Esophagus squamous epithelium (tissue), 5 donors: ENCODE results near the gene RASSF1. TPM values are rescaled to one million over a fixed set of nuclear protein-coding genes. Genes with fewer than 3 reads are reported as not detected.

ENCODE experiments used
- DNase-seq: peaks from one replicate; lab custom pipeline; 2025; lab: John Stamatoyannopoulos, UW
- H3K27ac ChIP-seq, 4 donors: fragments of 200-600 bp; sonication (generic); one replicate each; pipeline ENCODE4 v1.5.1; 2016 to 2019; ENCODE audit warnings: mild to moderate bottlenecking in 1 of 4
- H3K27me3 ChIP-seq, 4 donors: fragments of 200-600 bp; sonication (generic); 1 replicate in 3 of 4; 2 replicates in 1 of 4; pipeline versions ENCODE4 v1.5.1 to v1.6.0; 2017 to 2021; ENCODE audit warnings: antibody characterized with exemption in 1 of 4
- H3K36me3 ChIP-seq, 3 donors: fragments of 200-600 bp; sonication (generic); one replicate each; pipeline ENCODE4 v1.5.1; 2016 to 2019
- H3K4me1 ChIP-seq, 3 donors: fragments of 200-600 bp; sonication (generic); one replicate each; pipeline ENCODE4 v1.5.1; 2017 to 2019
- H3K4me3 ChIP-seq, 4 donors: fragments of 200-600 bp; sonication (generic); 1 replicate in 3 of 4; 2 replicates in 1 of 4; pipeline ENCODE4 v1.5.1; 2016 to 2019; ENCODE audit warnings: mild to moderate bottlenecking in 2 of 4, moderate library complexity in 1 of 4
- H3K9me3 ChIP-seq, 3 donors: fragments of 200-600 bp; sonication (generic); one replicate each; pipeline ENCODE4 v1.5.1; 2016 to 2019
- POLR2A ChIP-seq, 4 donors: fragments of 450-650 bp; IDR thresholded peaks; one replicate each; pipeline ENCODE4 v1.6.1; 2017; ENCODE audit warnings: antibody characterized with exemption in 4 of 4, mild to moderate bottlenecking in 4 of 4, moderate library complexity in 3 of 4
- WGBS, 2 donors: methylation state at CpG; one replicate each; pipeline ENCODE4 v1.1.5; 2018; 5-methylcytosine and 5-hydroxymethylcytosine counted together
- intact Hi-C: fragments of 100-400 bp; cut with DNase I; formaldehyde crosslinking; loops from one replicate; pipeline ENCODE4 v1.15.0; 2022
- total RNA-seq, 4 donors: library from RNA; depleted of rRNA; stranded (reverse); fragments of >200 nt; gene quantifications; one replicate each; pipeline ENCODE4 v1.1.0, GENCODE V29; 2016
- TF ChIP-seq, protein P1 (sequence below), 6 experiments: fragments of 450-650 bp in 4 of 6; fragments of 200-600 bp in 2 of 6; sonication (generic) in 2 of 6; IDR thresholded peaks; one replicate each; pipeline ENCODE4 v1.5.1; 2016 to 2019; ENCODE audit warnings: antibody characterized with exemption in 6 of 6, mild to moderate bottlenecking in 4 of 6, moderate library complexity in 4 of 6
- donor health status: DM: yes; HTN: yes; CAD: no.

The RASSF1 gene
- total RNA-seq, 4 donors from 2014 or later, result 11.9 to 31.7 (median 24.9) TPM

DNA sequence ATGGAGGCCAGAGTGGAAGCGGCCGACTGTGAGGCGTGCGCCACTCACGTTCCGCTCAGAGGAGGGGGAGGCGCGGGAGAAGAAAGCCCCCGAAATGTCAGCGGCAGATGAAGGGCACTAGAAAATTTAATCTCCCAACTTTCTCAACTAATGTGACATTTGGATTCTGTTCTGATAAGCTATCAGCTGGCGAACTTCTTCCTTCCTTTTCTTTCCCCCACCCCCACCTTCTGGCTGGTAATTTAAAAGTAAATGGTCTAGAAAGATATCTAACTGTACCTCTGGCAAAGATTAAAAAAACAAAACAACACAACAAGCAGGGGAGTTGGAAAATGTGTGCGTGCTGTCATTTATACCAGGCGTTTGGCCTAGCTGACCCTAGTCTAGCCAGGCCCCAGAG lies 45.1 kb upstream of the RASSF1 start:
- no peak for TF ChIP-seq POLR2A (IDR thresholded peaks at IDR 0.05)
- TF ChIP-seq, protein P1, sequence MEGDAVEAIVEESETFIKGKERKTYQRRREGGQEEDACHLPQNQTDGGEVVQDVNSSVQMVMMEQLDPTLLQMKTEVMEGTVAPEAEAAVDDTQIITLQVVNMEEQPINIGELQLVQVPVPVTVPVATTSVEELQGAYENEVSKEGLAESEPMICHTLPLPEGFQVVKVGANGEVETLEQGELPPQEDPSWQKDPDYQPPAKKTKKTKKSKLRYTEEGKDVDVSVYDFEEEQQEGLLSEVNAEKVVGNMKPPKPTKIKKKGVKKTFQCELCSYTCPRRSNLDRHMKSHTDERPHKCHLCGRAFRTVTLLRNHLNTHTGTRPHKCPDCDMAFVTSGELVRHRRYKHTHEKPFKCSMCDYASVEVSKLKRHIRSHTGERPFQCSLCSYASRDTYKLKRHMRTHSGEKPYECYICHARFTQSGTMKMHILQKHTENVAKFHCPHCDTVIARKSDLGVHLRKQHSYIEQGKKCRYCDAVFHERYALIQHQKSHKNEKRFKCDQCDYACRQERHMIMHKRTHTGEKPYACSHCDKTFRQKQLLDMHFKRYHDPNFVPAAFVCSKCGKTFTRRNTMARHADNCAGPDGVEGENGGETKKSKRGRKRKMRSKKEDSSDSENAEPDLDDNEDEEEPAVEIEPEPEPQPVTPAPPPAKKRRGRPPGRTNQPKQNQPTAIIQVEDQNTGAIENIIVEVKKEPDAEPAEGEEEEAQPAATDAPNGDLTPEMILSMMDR (IDR thresholded peaks at IDR 0.05), result no peak
- Histone ChIP-seq H3K9me3 (no peaks in the 10 kb centered on the region), H3K4me3 (no peak overlapping the region), H3K27ac (no peak overlapping the region), H3K4me1 (peaks cover 2 to 6% (median 5%) of the 10 kb centered on the region in 3 donors), H3K36me3 (no peaks in the 10 kb centered on the region), H3K27me3 (no peaks in the 10 kb centered on the region)
- WGBS, 2 donors, result 84 to 90% methylated on average over 7 to 11 of the region's 13 CpGs
- intact Hi-C loops, result no loop called here
- no peak for DNase-seq

DNA sequence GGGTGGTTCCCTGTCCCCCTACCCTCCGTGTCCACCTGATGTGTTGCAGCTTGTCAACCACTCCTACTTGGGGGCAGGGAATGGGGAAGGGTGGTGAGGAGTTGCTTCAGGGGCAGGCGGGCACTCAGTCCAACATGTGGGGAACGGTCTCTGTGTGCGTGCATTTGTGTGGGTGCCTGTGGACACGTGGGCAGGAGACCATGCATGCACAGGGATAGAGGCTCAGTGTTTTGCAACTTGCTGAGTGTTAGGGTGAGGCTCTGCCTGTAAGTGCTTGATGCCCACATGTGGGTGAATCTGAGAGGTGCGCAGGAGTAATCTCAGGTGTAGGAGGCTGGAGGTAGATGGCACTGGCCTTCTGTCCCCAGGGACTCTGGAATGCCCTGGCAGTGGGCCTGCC lies 43.1 kb upstream of the RASSF1 start:
- Histone ChIP-seq H3K9me3 (no peaks in the 10 kb centered on the region), H3K4me3 (no peak overlapping the region), H3K27ac (no peak overlapping the region), H3K36me3 (no peaks in the 10 kb centered on the region), H3K4me1 (no peaks in the 10 kb centered on the region), H3K27me3 (no peaks in the 10 kb centered on the region)
- WGBS, 2 donors, result 57 to 61% methylated on average over 4 to 5 of the region's 6 CpGs
- TF ChIP-seq, protein P1 (IDR thresholded peaks at IDR 0.05), result no peak
- no peak for TF ChIP-seq POLR2A (IDR thresholded peaks at IDR 0.05)
- no peak for DNase-seq
- intact Hi-C loops, result no loop called here

DNA sequence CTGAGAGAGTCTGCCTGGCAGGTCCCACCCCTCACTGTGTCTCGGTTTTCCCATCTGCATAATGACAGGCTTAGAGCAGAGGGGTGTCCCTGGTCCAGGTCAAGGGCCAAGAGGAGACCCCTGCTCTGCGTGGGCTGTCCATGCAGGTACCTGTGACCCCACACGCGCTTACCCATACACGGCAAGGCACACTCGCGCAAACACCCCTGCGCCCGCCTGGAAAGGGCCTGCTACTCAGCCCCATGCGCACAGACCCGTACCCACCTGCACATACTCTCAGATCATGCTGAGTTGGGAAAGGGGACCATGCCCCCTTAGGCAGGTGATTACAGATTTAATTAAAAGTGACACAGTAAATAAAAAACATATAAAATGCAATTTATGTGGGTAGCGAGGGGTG lies 42.1 kb upstream of the RASSF1 start:
- no peak overlapping the region for H3K27ac ChIP-seq
- WGBS, 2 donors, result 75 to 90% methylated on average over 7 to 8 of the region's 12 CpGs
- no peak for DNase-seq
- intact Hi-C loops, result no loop called here
- H3K27me3 ChIP-seq, result no peaks in the 10 kb centered on the region
- H3K9me3 ChIP-seq, result no peaks in the 10 kb centered on the region
- no peaks in the 10 kb centered on the region for H3K4me1 ChIP-seq
- TF ChIP-seq, protein P1 (IDR thresholded peaks at IDR 0.05), result no peak
- no peak for TF ChIP-seq POLR2A (IDR thresholded peaks at IDR 0.05)
- no peaks in the 10 kb centered on the region for H3K36me3 ChIP-seq
- no peak overlapping the region for H3K4me3 ChIP-seq

DNA sequence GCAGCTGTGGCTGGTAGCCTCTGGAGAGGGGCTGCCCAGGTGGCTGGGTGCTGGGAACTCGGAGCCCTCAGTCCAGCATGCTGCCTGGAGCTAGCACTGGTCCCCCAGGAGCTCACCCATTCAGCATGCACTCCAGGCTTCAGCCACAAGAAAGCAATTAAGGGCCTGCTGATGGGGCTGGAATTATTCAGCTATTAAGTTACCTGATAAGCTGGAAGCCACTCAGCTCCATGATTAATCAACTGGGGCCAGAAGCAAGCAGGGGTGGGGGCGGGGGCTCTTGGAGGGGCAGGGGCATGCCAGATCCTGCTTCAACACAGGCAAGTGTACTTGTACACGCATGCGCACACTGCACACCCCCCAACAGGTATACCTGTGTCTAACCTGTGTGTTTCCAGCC lies 40.7 kb upstream of the RASSF1 start:
- 50 to 51% methylated on average over 2 to 4 of the region's 4 CpGs for WGBS, 2 donors
- H3K27ac ChIP-seq, result no peak overlapping the region
- H3K4me1 ChIP-seq, result no peaks in the 10 kb centered on the region
- no peak for DNase-seq
- no peak for TF ChIP-seq POLR2A (IDR thresholded peaks at IDR 0.05)
- intact Hi-C loops, result no loop called here
- no peak overlapping the region for H3K4me3 ChIP-seq
- H3K9me3 ChIP-seq, result no peaks in the 10 kb centered on the region
- H3K27me3 ChIP-seq, result no peaks in the 10 kb centered on the region
- no peaks in the 10 kb centered on the region for H3K36me3 ChIP-seq

DNA sequence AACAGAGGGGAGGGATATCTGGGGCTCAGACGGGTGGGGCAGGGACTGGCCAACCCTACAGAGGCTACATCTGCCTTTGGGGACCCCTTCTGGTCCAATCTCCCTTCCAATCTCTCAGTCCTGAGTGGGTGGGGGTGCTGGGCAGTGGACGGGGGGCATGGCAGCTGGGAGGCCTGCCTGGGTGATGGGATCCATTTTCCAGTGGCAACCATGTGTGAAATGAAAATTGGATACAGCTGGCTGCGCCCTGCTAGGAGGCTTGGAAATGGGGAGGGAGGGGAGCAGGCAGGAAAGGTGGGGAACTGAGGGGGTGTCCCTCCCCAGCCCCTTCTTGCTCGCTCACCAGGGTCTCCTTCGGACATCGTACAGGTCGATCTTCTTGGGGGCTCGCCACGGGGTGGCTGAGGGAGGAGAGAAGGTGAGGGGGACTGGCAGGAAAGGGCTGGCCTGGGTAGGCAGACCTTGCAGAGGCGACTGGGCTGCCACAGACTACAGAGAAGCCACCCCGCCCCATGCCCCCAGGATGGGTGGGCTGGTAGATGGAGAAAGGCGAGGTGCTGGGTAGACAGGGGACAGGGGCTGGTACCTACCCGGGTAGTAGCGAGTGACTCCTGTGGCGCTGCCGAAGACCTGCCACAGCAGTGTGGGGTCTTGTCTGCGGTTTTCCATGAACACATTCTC lies 39.9 kb upstream of the RASSF1 start:
- intact Hi-C loops, result no loop called here
- Histone ChIP-seq H3K36me3 (no peaks in the 10 kb centered on the region), H3K27ac (no peak overlapping the region), H3K4me3 (no peak overlapping the region), H3K9me3 (no peaks in the 10 kb centered on the region), H3K4me1 (no peaks in the 10 kb centered on the region), H3K27me3 (no peaks in the 10 kb centered on the region)
- TF ChIP-seq, protein P1 (IDR thresholded peaks at IDR 0.05), result no peak
- TF ChIP-seq POLR2A (IDR thresholded peaks at IDR 0.05), result no peak
- no peak for DNase-seq
- 82 to 92% methylated on average over 5 of the region's 17 CpGs for WGBS, 2 donors
